ENCODE measurements around the gene CELSR3.

CELSR3 gene

GRCh38 chr3:48634661-48635221 is 27.9 kb downstream of the CELSR3 start:
- peak in 14 of 56 donors; percentile 14 to 69 (median 40) for DNase-seq

- DNase-seq: no peak
Measured at GRCh38 chr3:48633743-48634142, 28.9 kb downstream of the CELSR3 start.

- no peak for DNase-seq
Measured at GRCh38 chr3:48633256-48633655, 29.4 kb downstream of the CELSR3 start.

- no peak for DNase-seq
Measured at GRCh38 chr3:48631516-48632448, 30.9 kb downstream of the CELSR3 start.

GRCh38 chr3:48630833-48631232 is 31.9 kb downstream of the CELSR3 start:
- no peak for DNase-seq

GRCh38 chr3:48630407-48630806 is 32.3 kb downstream of the CELSR3 start:
- no peak for DNase-seq

GRCh38 chr3:48629894-48630293 is 32.8 kb downstream of the CELSR3 start:
- no peak for DNase-seq

GRCh38 chr3:48628277-48629017 is 34.2 kb downstream of the CELSR3 start:
- no peak for DNase-seq

- DNase-seq: no peak
Measured at GRCh38 chr3:48625600-48625999, 37.1 kb downstream of the CELSR3 start.

- DNase-seq: no peak
Measured at GRCh38 chr3:48624767-48625166, 37.9 kb downstream of the CELSR3 start.

GRCh38 chr3:48623851-48624547 is 38.7 kb downstream of the CELSR3 start:
- no peak for DNase-seq

- no peak for DNase-seq
Measured at GRCh38 chr3:48621461-48621869, 41.2 kb downstream of the CELSR3 start, which contains the start of gene TMEM89. Gene TMEM89, minus strand, starts transcription at chr3:48621769. Its CDS starts 13 bp downstream, at chr3:48621756.

- no peak for DNase-seq
Measured at GRCh38 chr3:48619541-48620524, 42.9 kb downstream of the CELSR3 start.

GRCh38 chr3:48617559-48617958 is 45.1 kb downstream of the CELSR3 start:
- DNase-seq: no peak

GRCh38 chr3:48614044-48614443 is 48.6 kb downstream of the CELSR3 start:
- DNase-seq: no peak

- no peak for DNase-seq
Measured at GRCh38 chr3:48612309-48612708, 50.4 kb downstream of the CELSR3 start.

- peak; percentile 35 to 93 (median 81) for DNase-seq
Measured at GRCh38 chr3:48609088-48610005, 53.3 kb downstream of the CELSR3 start, which contains the start of gene UQCRC1. Gene UQCRC1, minus strand, starts transcription at chr3:48609646. Its CDS starts 26 bp downstream, at chr3:48609620.

- no peak for DNase-seq
Measured at GRCh38 chr3:48607519-48607918, 55.2 kb downstream of the CELSR3 start.

GRCh38 chr3:48601622-48601994 is 61.1 kb downstream of the CELSR3 start:
- DNase-seq: peak in 1 of 56 donors; percentile 18
